ENCODE measurements around the gene GNL2.

GRCh38 chr1:37559080-37559479 is 36.7 kb downstream of the GNL2 start:
- TF ChIP-seq REST (IDR thresholded peaks at IDR 0.05) (no peak), JUND (IDR thresholded peaks at IDR 0.05) (no peak), GABPA (IDR thresholded peaks at IDR 0.05 in 1 of 2, conservative IDR thresholded peaks at IDR 0.05 in 1 of 2) (no peak), HNF4A (conservative IDR thresholded peaks at IDR 0.05) (no peak), RAD21 (IDR thresholded peaks at IDR 0.05) (no peak), SP1 (IDR thresholded peaks at IDR 0.05) (no peak), MAX (IDR thresholded peaks at IDR 0.05) (no peak), FOXA1 (IDR thresholded peaks at IDR 0.05) (no peak), TAF1 (conservative IDR thresholded peaks at IDR 0.05) (no peak), RXRA (IDR thresholded peaks at IDR 0.05) (no peak)
- TF ChIP-seq, protein P1, sequence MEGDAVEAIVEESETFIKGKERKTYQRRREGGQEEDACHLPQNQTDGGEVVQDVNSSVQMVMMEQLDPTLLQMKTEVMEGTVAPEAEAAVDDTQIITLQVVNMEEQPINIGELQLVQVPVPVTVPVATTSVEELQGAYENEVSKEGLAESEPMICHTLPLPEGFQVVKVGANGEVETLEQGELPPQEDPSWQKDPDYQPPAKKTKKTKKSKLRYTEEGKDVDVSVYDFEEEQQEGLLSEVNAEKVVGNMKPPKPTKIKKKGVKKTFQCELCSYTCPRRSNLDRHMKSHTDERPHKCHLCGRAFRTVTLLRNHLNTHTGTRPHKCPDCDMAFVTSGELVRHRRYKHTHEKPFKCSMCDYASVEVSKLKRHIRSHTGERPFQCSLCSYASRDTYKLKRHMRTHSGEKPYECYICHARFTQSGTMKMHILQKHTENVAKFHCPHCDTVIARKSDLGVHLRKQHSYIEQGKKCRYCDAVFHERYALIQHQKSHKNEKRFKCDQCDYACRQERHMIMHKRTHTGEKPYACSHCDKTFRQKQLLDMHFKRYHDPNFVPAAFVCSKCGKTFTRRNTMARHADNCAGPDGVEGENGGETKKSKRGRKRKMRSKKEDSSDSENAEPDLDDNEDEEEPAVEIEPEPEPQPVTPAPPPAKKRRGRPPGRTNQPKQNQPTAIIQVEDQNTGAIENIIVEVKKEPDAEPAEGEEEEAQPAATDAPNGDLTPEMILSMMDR (IDR thresholded peaks at IDR 0.05; ENCODE audit: low read depth, low read length, missing input control), result no peak

All from liver (tissue), 3 donors.